Measurements from ENCODE around the gene ATXN7L2.
"Not testable (repeated sequence)": the region's sequence is repeated elsewhere in the genome, so short reads cannot be mapped to it uniquely, and the experiment has no call there.

Gene ATXN7L2, protein sequence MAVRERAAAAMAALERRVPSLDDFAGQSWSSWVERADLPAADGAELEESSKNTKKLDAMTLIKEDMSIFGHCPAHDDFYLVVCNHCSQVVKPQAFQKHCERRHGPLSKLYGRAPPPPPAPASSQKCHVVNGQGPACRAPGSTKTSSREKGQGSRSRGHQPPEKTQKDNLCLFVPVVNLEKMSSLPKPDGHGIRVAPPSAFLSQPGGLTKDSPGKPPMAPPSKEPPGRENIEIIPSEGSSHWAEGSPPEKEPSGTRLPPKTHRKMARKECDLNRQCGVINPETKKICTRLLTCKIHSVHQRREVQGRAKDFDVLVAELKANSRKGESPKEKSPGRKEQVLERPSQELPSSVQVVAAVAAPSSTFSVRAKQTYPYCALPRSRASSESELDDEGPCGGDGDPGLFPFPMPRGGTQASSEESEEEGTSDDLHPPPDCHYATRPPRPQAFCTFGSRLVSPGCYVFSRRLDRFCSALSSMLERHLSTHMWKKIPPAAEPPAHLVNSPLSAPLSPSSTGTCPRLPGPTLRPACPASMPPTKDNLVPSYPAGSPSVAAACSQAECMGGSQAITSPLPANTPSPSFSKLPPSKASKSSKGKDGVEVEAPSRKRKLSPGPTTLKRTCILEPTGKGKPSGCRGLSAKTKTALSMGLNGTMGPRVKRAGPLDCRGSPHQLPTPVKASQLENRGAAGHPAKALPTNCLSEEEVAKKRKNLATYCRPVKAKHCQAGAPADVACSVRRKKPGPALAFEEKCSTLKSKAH

DNA sequence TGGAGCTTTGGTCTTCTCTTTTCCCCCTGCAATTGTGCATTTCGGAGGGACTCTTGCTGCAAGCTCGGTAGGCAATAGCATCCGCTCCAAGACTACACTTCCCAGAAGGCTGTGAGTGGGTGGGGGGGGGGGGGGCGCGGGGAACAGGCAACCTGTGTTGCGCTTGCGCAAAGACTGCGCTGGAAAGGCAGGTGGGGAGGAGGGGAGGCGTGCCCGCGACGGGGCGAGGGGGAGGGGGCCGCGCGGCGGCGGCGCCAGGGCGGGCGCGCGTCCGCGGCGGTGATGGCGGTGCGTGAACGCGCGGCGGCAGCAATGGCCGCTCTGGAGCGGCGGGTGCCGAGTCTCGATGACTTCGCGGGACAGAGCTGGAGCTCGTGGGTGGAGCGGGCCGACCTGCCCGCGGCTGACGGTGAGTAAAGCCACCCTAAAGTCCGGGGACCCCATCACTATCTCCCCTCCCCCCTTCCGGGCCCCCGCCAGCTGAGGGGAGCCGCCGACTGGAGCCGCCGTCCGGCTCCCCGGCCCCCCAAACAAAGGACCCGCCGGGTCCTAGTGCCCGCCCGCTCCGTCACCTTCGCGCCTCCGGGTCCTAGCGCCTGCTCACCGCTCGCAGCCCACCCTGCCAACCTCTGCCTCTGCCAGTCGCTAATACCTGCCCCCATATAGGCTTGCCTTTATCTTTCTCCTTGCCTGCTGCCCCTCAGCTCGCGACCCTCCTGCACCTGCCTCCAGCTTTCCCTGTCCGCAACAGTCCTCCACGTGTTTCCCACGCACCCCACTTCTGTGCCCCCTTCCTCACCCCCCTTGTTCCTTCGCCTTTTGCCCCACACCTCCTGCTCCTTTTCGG is at the start of gene ATXN7L2:
TSS of gene ATXN7L2 (plus strand) at position 234 of the 847 bp plus-strand sequence. CDS start at position 283, 49 bp downstream.
- in situ Hi-C loops (cut with MboI; ENCODE audit: low sequenced_read_pairs) = no loop called here

DNA sequence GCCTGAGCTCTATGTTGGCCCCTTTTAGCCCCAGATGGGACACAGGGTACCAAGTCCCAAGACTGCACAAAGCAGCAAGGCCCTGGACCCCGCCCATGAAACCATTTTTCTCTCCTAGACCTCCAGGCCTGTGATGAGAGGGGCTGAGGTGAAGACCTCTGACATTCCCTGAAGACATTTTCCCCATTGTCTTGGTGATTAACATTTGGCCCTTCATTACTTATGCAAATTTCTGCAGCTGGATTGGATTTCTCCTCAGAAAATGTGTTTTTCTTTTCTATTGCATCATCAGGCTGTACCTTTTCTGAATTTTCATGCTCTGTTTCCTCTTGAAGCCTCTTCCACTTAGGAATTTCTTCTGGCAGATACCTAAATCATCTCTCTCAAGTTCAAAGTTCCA is 49.2 kb upstream of the ATXN7L2 start:
- in situ Hi-C loops (cut with MboI; ENCODE audit: low sequenced_read_pairs) = no loop called here

DNA sequence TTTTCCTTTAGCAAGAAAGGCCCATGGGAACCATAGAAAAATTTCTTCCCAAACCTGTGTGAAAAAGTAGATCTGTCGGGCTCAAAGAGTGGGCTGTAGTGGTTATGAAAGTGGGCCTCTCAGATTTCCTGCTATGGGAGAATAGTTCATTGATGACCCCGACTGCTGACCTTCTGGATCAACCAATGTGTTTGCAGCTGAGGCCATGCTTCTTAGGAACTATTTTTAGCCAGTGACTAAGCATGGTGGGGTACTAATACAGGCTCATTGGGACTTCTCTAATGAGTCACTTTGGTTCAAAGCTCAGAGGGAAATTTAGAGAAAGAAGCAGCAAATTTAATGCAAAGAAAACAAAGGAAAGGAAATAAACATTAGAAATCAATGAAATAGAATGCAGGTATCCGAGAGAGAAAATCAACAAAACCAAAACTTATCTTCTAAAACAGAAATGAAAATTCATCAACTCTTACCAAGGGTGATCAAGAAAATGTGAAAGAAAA is 44.9 kb upstream of the ATXN7L2 start:
- in situ Hi-C loops (cut with MboI; ENCODE audit: low sequenced_read_pairs) = no loop called here

DNA sequence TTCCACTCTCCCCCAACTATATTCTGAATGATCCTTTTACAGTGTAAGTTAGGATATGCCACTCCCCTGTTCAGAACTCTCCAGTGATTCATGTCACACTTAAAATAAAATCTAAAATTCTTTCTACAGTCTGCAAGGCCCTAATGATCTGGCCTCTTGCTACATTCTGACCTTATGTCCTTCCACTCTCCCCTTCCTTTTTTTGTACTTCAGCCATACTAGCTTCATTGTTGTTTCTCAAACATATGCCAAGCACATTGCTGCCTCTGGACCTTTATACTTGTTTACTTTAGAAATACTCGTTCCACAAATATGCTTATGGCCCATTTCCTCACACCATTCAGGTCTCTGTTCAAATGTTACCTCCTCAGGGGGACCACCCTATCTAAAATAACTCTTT is 42.6 kb upstream of the ATXN7L2 start:
- in situ Hi-C loops (cut with MboI; ENCODE audit: low sequenced_read_pairs) = no loop called here

DNA sequence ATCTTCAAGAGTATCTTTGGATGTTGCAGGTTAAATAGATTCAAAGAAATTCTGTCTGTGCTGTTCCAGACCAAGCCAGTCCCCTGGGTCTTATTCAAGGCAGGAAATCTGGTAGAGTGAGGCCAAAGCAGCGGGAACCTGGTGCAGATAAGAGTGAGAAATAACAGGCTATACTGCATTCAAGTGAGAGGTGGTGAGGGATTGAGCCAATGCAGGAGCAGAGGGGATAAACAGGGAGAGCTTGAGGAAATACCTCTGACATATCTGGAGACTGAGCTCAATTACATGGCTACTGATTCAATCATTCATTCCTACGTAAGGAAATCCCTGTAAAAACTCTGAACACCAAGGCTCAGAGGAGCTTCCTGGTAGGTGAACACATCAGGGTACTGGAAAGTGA is 40.2 kb upstream of the ATXN7L2 start:
- in situ Hi-C loops (cut with MboI; ENCODE audit: low sequenced_read_pairs) = no loop called here

DNA sequence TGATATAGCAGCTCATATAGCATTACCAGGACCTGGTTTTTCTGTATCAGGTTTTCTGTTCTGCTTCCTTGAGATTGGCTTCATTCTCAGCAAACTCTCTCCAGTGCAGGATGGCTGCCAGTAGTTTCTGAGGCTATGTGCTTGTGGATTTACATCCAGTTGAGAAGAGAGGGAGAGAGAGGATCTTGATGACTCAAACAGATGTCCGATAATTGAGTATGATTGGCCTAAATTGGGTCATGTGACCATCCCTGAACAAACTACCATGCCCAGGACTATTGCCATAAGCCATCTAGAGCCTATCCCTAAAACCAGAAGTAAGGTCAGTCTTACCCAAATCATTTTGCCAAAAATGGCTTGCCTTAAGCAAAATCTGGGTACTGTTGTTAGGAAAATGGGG is 39.4 kb upstream of the ATXN7L2 start:
- in situ Hi-C loops (cut with MboI; ENCODE audit: low sequenced_read_pairs) = no loop called here

DNA sequence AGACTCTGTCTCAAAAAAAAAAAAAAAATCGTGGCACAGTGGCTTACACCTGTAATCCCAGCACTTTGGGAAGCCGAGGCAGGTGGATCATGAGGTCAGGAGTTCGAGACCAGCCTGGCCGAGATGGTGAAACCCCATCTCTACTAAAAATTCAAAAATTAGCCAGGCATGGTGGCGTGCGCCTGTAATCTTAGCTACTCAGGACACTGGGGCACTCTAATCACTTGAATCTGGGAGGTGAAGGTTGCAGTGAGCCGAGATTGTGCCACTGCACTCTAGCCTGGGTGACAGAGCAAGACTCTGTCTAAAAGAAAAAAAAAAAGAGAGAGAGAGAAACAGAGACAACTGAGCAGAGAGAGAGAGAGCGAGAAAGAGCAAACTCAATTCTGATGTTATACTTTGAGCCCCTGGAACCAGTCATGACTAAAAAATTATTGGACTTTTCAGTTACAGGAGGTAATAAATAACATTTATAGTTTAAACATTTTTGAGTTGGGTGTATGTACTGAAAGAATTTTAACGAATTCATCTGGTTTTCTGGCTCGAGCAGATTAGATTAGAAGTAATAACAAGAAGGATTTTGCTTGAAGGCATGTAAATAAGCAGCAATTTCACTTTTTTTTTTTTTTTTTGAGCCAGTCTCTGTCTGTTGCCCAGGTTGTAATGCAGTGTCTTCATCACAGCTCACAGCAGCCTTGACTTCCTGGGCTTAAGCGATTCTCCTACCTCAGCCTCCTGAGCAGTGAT is 37.6 kb upstream of the ATXN7L2 start:
- in situ Hi-C loops (cut with MboI; ENCODE audit: low sequenced_read_pairs) = not testable (repeated sequence)

DNA sequence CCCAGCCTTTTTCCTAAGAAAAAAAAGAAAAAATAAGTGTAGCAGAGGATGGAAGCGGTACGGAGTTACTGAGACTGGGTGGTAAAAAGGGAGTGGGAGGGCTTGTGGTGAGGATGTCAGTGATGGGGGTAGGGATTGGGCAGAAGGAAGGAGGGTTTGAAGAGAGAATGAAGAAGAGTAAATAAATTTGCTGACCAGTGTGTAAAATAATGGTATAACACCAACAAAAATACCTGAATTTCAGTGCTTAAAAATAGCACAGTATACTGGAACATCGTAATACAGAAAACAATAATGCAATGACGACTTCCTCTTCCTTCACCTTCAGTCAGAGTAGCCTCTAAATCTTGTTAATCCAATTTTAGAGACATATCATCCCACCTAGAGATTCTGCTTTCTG is 36.2 kb upstream of the ATXN7L2 start:
- in situ Hi-C loops (cut with MboI; ENCODE audit: low sequenced_read_pairs) = no loop called here

DNA sequence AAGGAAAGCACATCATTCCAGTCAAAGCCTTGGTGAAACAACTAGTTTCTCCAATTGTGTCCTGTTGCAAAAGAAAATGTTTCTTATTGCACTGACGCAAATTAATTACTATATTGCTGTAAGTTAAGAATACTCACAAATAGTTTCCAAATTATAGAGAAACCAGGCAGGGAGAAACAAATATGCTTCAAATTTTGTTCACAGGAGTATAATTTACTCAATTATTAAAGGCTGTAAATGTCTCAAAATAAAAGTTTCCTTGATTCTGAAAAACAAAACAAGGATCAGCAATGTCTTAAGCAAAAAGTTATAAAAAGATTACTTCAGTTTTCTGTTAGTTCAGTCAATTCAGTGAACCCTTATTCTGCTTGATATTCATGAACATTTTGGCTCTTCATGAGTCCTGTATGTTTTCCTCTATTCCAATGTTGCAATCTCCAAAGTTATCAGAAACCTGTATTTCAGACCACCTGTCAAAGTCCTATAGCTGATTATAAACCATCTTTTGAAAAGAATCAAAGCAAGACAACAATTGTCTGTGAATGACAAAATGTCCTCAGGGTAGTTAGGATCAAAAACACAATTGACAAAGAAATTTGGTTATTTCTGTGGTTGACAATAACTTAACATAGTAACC is 29.1 kb upstream of the ATXN7L2 start:
- in situ Hi-C loops (cut with MboI; ENCODE audit: low sequenced_read_pairs) = no loop called here

DNA sequence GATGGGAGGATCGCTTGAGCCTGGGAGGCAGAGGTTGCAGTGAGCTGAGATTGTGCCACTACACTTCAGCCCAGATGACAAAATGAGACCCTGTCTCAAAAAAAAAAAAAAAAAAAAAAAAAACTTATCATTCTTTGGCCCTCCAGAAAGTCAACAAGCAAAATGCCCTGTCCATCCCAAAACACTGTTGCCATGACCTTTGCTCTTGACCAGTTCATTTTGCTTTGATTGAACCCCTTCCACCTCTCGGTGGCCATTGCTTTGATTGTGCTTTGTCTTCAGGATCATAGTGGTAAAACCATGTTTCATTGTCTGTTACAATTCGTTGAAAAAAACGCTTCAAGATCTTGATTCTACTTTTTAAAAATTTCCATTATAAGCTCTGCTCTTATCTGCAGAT is 25.9 kb upstream of the ATXN7L2 start:
- in situ Hi-C loops (cut with MboI; ENCODE audit: low sequenced_read_pairs) = no loop called here

DNA sequence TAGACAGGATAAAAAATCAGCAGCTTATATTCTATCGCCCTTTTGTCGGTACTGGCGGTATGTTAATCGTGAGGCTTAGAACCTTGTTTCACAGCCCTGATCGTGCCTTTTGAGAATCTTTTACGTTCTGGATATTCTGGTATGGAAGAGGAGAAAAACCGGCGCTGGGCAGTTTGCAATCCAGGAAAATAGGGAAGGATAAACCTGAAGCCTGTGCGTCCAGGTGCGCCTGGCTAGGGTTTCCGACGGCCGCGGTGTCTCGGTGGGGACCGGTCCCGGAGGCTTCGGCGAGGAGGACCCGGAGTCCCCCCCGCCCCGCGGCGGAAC is 17.6 kb upstream of the ATXN7L2 start:
- in situ Hi-C loops (cut with MboI; ENCODE audit: low sequenced_read_pairs) = no loop called here

DNA sequence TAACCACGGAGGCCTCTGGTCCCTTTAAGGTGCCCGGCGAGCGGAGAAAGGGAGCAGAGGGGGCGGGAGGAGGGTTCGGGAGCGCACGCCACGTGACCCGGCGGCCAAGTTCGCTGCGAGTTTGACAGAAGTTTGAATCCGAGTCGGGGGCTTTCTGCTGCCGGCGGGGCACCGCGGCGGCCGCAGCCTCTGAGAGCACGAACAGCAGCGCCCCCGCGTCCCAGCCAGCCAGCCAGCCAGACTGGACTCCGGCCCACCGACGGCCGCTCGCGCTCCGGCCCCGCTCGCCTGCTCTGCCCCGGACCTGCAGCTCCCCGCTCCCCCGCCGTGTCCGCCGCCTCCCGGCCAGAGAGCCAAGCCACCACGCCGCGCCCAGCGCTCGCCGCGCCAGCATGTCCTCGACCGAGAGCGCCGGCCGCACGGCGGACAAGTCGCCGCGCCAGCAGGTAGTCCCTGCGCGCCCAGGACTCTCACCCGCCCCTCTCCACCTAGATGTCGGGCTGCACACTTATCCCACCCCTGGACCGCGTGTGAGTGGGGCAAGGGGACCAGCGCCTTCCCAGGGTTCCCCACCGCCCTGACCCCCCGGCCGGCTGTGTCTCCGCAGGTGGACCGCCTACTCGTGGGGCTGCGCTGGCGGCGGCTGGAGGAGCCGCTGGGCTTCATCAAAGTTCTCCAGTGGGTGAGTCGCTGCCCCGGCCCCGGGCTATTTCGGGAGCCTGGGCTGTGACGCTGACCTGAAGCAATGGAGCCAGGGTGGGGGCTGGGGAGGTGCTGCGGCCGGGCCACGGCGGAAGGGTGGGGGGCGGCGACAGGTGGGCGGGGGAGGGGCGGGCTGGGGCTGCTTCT is 17.0 kb upstream of the ATXN7L2 start, which contains the start of gene SYPL2:
TSS of gene SYPL2 (plus strand) at position 95 of the 849 bp plus-strand sequence. CDS start at position 393, 298 bp downstream.
- in situ Hi-C loops (cut with MboI; ENCODE audit: low sequenced_read_pairs) = no loop called here

DNA sequence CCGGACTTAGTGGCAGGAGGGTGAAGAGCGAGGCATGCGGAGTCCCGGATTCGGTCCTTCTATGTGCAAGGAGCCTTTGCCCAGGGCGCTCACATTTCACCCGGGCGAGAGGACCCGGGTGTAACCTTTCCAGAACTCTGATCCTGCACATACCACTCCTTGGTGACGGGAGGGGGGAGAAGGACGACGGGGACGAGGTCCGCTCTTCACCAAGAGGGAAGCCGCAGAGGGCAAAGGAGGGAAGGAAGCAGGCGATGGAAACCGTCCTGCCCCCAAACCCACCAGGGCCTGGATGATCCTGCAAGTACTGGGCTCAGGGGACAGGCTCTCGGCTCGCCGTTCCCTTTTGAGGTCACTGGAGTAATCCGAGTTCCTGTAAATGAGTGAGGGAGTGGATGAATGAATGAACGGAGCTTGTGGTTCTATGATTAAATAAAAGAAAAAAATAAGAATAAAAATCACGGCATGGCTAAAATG is 16.4 kb upstream of the ATXN7L2 start:
- in situ Hi-C loops (cut with MboI; ENCODE audit: low sequenced_read_pairs) = no loop called here

DNA sequence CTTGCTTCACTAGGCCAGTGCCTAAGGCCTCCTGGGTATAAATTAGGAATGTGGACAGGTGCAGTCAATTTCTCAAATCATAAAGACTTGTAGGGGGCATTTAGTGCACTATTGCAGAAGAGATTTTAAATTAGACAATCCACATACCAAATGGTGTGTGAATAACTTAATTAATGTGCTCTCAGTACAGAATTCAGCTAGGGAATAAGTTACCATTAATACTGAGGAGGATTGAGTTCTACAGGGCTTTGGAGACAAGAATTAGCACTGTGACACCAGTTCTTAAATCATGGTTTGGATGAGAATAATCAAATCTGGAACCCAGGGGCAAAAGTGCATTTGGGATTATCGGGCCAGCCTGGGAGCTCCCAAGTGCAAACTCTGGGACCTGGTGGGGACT is 15.6 kb upstream of the ATXN7L2 start:
- in situ Hi-C loops (cut with MboI; ENCODE audit: low sequenced_read_pairs) = no loop called here

DNA sequence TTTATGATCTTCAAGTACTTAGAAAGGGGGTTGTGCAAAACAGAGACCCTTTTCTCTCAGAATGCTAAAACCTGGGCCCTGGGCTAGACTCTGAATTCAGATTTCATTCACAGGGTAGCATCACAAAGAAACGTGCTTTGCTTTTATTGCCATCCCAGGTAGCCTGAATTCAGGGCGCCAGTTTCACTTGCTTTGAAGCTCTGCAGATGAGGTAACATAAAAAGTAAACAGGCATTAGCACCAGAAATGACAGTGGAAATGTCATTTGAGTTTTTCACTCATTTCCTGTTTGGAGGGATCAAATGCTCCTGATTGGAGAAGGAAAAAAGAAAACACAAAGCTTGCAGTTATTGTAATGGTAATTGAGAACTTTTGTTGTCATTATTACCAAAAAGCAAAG is 14.8 kb upstream of the ATXN7L2 start:
- in situ Hi-C loops (cut with MboI; ENCODE audit: low sequenced_read_pairs) = no loop called here

DNA sequence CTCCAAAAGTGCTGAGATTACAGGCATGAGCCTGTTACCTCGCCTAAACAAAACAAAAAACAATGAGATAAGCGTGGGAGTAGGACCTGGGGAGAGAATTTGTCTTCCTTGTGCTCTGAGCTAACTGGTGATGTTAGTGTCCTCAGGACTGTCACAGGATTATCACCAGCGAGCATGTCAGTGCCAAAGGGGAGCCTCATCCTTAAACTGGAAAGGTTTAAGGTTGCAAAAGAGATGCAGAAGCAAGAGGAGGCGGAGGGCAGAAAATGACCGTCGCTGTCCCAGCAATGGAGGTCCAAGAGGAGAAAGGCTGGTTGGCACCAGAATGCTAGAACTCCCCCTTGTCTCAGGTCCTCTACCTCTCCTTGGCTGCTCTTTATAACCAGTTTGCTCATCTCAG is 13.5 kb upstream of the ATXN7L2 start:
- in situ Hi-C loops (cut with MboI; ENCODE audit: low sequenced_read_pairs) = no loop called here

DNA sequence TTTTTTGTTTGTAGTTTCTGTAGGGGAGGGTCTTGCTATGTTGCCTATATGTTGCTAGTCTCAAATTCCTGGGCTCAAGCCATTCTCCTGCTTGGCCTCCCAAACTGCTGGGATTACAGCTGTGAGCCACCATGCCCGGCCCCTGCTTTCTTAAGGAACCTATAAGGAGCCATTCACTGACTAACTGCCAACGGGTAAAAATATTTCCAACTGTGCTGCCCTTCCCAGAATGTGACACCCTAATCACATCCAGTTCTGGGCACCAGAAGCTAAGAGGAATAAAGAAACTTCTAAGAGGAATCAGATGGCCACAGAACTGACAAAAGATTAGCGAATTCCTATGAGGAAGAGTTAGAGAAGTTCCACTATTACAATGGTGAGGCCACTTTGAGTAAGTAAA is 10.9 kb upstream of the ATXN7L2 start:
- in situ Hi-C loops (cut with MboI; ENCODE audit: low sequenced_read_pairs) = no loop called here

DNA sequence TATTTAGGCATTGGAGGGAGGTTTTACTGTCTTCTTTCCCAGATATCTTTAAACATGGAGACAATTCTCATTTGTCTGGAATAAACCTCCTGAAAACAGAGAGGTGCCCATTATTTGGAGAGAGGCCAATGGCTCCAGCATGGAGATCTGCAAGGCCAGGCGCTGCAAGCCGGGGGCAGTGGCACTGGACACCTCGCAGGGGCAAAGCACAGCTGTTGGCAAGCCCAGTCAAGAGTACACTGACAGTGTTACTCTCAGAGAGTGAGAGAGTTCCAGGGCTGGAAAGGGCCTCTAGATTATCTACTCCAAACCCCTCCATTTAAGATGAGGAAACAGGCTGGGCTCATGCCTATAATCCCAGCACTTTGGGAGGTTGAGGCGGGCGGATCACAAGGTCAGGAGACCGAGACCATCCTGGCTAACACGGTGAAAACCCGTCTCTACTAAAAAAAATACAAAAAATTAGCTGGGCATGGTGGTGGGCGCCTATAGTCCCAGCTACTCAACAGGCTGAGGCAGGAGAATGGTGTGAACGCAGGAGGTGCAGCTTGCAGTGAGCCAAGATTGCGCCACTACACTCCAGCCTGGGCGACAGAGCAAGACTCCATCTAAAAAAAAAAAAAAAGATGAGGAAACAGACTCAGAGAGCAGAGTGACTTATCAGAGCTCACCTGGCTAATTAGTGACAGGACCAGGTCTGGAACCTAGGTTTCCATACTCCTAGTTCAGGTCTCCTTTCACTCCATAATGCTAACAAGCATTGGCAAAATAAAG is 10.2 kb upstream of the ATXN7L2 start:
- in situ Hi-C loops (cut with MboI; ENCODE audit: low sequenced_read_pairs) = not testable (repeated sequence)

Measured in hTERT RPE-1 (cell line).